CD14-positive monocyte (primary cell): ENCODE data around the gene KIAA1586. TPM values are rescaled to one million over a fixed set of nuclear protein-coding genes. Genes with fewer than 3 reads are reported as not detected.

ENCODE experiments used
- DNase-seq, 3 donors: peaks; one replicate each; pipeline ENCODE4 v3.0.0-alpha.2; 2011 to 2022
- H2AFZ ChIP-seq: 2 replicates; pipeline ENCODE4 v1.6.0; 2012; ENCODE audit warnings: mild to moderate bottlenecking, low read depth, low read length, inconsistent platforms; ENCODE audit not compliant: insufficient read depth, poor library complexity, severe bottlenecking
- H3K27ac ChIP-seq, 2 donors: 1 replicate in 1 of 2; 2 replicates in 1 of 2; pipeline ENCODE4 v1.5.1; 2012 to 2013; ENCODE audit warnings: low read length in 2 of 2, control low read depth in 1 of 2, inconsistent platforms in 1 of 2, low read depth in 1 of 2, mild to moderate bottlenecking in 1 of 2
- H3K27me3 ChIP-seq, 2 donors: one replicate each; pipeline versions ENCODE4 v1.6.0 to v1.6.1; 2011 to 2013; ENCODE audit warnings: low read length in 2 of 2; ENCODE audit not compliant: control insufficient read depth in 2 of 2, insufficient read depth in 2 of 2
- H3K36me3 ChIP-seq, 2 donors: replicated peaks in 1 of 2; 1 replicate in 1 of 2; 2 replicates in 1 of 2; pipeline versions ENCODE4 v1.5.1 to v1.6.1; 2012 to 2013; ENCODE audit warnings: low read length in 2 of 2, control low read depth in 1 of 2, inconsistent platforms in 1 of 2, mild to moderate bottlenecking in 1 of 2; ENCODE audit not compliant: insufficient read depth in 2 of 2, control insufficient read depth in 1 of 2
- H3K4me1 ChIP-seq, 2 donors: 1 replicate in 1 of 2; 2 replicates in 1 of 2; pipeline versions ENCODE4 v1.5.1 to v1.6.1; 2012 to 2013; ENCODE audit warnings: low read length in 2 of 2, control low read depth in 1 of 2, inconsistent platforms in 1 of 2, mild to moderate bottlenecking in 1 of 2, moderate library complexity in 1 of 2; ENCODE audit not compliant: insufficient read depth in 2 of 2, control insufficient read depth in 1 of 2
- H3K4me2 ChIP-seq: replicated peaks from 2 replicates; pipeline ENCODE3; 2012; ENCODE audit warnings: low read length, moderate library complexity, mild to moderate bottlenecking; ENCODE audit not compliant: poor library complexity, severe bottlenecking; ENCODE audit errors: extremely low read depth
- H3K4me3 ChIP-seq, 3 experiments: fragments of 200-600 bp in 1 of 3; sonication (generic) in 1 of 3; replicated peaks in 1 of 3; 1 replicate in 2 of 3; 2 replicates in 1 of 3; pipeline ENCODE4 v1.5.1; 2011 to 2013; ENCODE audit warnings: low read length in 3 of 3, mild to moderate bottlenecking in 3 of 3, control low read depth in 2 of 3, low read depth in 2 of 3, inconsistent platforms in 1 of 3, moderate library complexity in 1 of 3
- H3K79me2 ChIP-seq: 2 replicates; pipeline ENCODE4 v1.6.0; 2012; ENCODE audit warnings: mild to moderate bottlenecking, control low read depth, inconsistent platforms, low read length, moderate library complexity; ENCODE audit not compliant: insufficient read depth
- H3K9ac ChIP-seq: 2 replicates; pipeline ENCODE4 v1.6.0; 2017; ENCODE audit warnings: low read length, mild to moderate bottlenecking; ENCODE audit not compliant: insufficient read depth, poor library complexity, severe bottlenecking
- H3K9me3 ChIP-seq, 2 donors: replicated peaks in 1 of 2; 1 replicate in 1 of 2; 2 replicates in 1 of 2; pipeline versions ENCODE4 v1.5.1 to v1.6.1; 2012 to 2013; ENCODE audit warnings: low read length in 2 of 2, control low read depth in 1 of 2; ENCODE audit not compliant: control insufficient read depth in 1 of 2, insufficient read depth in 1 of 2
- H4K20me1 ChIP-seq: 2 replicates; pipeline ENCODE4 v1.6.0; 2012; ENCODE audit warnings: mild to moderate bottlenecking, low read length, control low read depth, moderate library complexity; ENCODE audit not compliant: insufficient read depth
- H3K27ac Mint-ChIP-seq, 7 donors: one replicate each; pipeline ENCODE4 v1.8.0; 2020; ENCODE audit warnings: mild to moderate bottlenecking in 7 of 7, mixed read lengths in 7 of 7, moderate library complexity in 6 of 7, inconsistent platforms in 2 of 7
- H3K27me3 Mint-ChIP-seq, 3 donors: one replicate each; pipeline ENCODE4 v1.8.0; 2021 to 2022; ENCODE audit warnings: low read depth in 3 of 3, mild to moderate bottlenecking in 3 of 3, mixed read lengths in 3 of 3, moderate library complexity in 3 of 3, inconsistent platforms in 1 of 3
- H3K36me3 Mint-ChIP-seq, 2 donors: one replicate each; pipeline ENCODE4 v1.8.0; 2020; ENCODE audit warnings: mixed read lengths in 2 of 2, inconsistent platforms in 1 of 2, mild to moderate bottlenecking in 1 of 2
- H3K4me1 Mint-ChIP-seq: one replicate; pipeline ENCODE4 v1.8.0; 2020; ENCODE audit warnings: mild to moderate bottlenecking, mixed read lengths
- H3K4me3 Mint-ChIP-seq, 2 donors: one replicate each; pipeline ENCODE4 v1.8.0; 2020; ENCODE audit warnings: mild to moderate bottlenecking in 2 of 2, mixed read lengths in 2 of 2, moderate library complexity in 1 of 2
- H3K9me3 Mint-ChIP-seq, 7 donors: one replicate each; pipeline ENCODE4 v1.8.0; 2020 to 2022; ENCODE audit warnings: mixed read lengths in 7 of 7, mild to moderate bottlenecking in 6 of 7, moderate library complexity in 6 of 7, inconsistent platforms in 2 of 7
- WGBS: methylation state at CpG from one replicate; pipeline ENCODE4 v1.1.5; 2013; ENCODE audit warnings: missing lambda C conversion rate; ENCODE audit not compliant: insufficient coverage; 5-methylcytosine and 5-hydroxymethylcytosine counted together
- intact Hi-C, 2 donors: fragments of 100-400 bp; cut with micrococcal nuclease; formaldehyde crosslinking; loops; one replicate each; pipeline versions ENCODE4 v1.15.0 to v1.15.1; 2023
- polyA plus RNA-seq, 3 donors: library from polyadenylated mRNA; depleted of rRNA in 1 of 3; unstranded in 2 of 3; stranded (reverse) in 1 of 3; fragments of 300-500 nt in 2 of 3; fragments of >200 nt in 1 of 3; fragmentation: Illumina TruSeq in 2 of 3; gene quantifications; 1 replicate in 2 of 3; 2 replicates in 1 of 3; pipeline ENCODE4 v1.2.3, GENCODE V29; 2012 to 2021
- TF ChIP-seq, protein P1 (sequence below): fragments of 200-600 bp; IDR thresholded peaks from one replicate; pipeline ENCODE4 v1.8.0; 2022; ENCODE audit warnings: antibody characterized with exemption, mild to moderate bottlenecking

KIAA1586 gene
- polyA plus RNA-seq, 3 donors = 1.1 to 5.0 (median 4.4) TPM

DNA sequence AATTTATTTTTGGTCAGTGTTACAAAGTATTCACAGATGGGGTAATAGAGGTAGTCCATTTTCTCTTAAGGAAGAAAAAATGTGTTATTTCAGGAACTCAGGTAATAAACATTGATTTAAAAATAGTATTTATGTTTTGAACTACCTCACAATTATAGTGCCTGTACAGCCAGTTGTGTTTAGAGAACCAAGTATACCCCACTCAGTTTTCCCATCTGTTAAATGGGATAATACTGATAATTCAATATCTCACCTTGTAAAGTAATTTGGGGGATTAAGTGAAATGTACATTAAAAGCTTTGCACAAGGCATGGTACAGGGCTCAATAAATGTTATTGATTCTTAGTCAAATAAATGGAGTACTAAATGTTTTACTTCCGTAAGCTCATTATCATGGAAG is 48.2 kb downstream of the KIAA1586 start:
- WGBS = no CpG with 5 or more reads among the region's 1 CpG
- H3K4me3 Mint-ChIP-seq = no peak overlapping the region
- H4K20me1 ChIP-seq = peaks cover 81% of the 10 kb centered on the region
- H3K4me3 ChIP-seq = no peak overlapping the region
- H3K36me3 ChIP-seq = peaks cover 23 to 51% of the 10 kb centered on the region in 2 donors
- no peak overlapping the region for H3K27ac Mint-ChIP-seq
- peaks cover 23% of the 10 kb centered on the region for H3K4me1 Mint-ChIP-seq
- peaks cover 0 to 1% (median 0%) of the 10 kb centered on the region in 7 donors for H3K9me3 Mint-ChIP-seq
- H3K27me3 ChIP-seq = no peaks in the 10 kb centered on the region
- no peak overlapping the region for H3K4me2 ChIP-seq
- intact Hi-C loops = no loop called here
- peaks cover 0 to 2% (median 0%) of the 10 kb centered on the region in 3 donors for H3K27me3 Mint-ChIP-seq
- TF ChIP-seq, protein P1, sequence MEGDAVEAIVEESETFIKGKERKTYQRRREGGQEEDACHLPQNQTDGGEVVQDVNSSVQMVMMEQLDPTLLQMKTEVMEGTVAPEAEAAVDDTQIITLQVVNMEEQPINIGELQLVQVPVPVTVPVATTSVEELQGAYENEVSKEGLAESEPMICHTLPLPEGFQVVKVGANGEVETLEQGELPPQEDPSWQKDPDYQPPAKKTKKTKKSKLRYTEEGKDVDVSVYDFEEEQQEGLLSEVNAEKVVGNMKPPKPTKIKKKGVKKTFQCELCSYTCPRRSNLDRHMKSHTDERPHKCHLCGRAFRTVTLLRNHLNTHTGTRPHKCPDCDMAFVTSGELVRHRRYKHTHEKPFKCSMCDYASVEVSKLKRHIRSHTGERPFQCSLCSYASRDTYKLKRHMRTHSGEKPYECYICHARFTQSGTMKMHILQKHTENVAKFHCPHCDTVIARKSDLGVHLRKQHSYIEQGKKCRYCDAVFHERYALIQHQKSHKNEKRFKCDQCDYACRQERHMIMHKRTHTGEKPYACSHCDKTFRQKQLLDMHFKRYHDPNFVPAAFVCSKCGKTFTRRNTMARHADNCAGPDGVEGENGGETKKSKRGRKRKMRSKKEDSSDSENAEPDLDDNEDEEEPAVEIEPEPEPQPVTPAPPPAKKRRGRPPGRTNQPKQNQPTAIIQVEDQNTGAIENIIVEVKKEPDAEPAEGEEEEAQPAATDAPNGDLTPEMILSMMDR = no peak
- H2AFZ ChIP-seq = no peak overlapping the region
- H3K9ac ChIP-seq = no peak overlapping the region
- no peaks in the 10 kb centered on the region for H3K9me3 ChIP-seq
- H3K27ac ChIP-seq = no peak overlapping the region
- peaks cover 8 to 9% of the 10 kb centered on the region in 2 donors for H3K4me1 ChIP-seq
- no peak for DNase-seq
- H3K36me3 Mint-ChIP-seq = peaks cover 32 to 46% of the 10 kb centered on the region in 2 donors
- H3K79me2 ChIP-seq = peaks cover 81% of the 10 kb centered on the region

GRCh38 chr6:57097596-57097995 is 51.1 kb downstream of the KIAA1586 start:
- TF ChIP-seq, protein P1 = no peak
- no CpG with 5 or more reads among the region's 1 CpG for WGBS
- H3K27ac ChIP-seq = peak overlapping the region in 1 of 2 donors; percentile 23
- peaks cover 84% of the 10 kb centered on the region for H4K20me1 ChIP-seq
- H3K4me3 ChIP-seq = no peak overlapping the region
- intact Hi-C loops = no loop called here
- no peak overlapping the region for H3K9ac ChIP-seq
- Mint-ChIP-seq H3K4me3 (no peak overlapping the region), H3K9me3 (no peaks in the 10 kb centered on the region), H3K36me3 (peaks cover 48 to 62% of the 10 kb centered on the region in 2 donors), H3K27ac (peak overlapping the region in 1 of 7 donors; percentile 2), H3K27me3 (peaks cover 0 to 3% (median 0%) of the 10 kb centered on the region in 3 donors), H3K4me1 (peaks cover 9% of the 10 kb centered on the region)
- H3K27me3 ChIP-seq = no peaks in the 10 kb centered on the region
- no peak overlapping the region for H3K4me2 ChIP-seq
- H3K36me3 ChIP-seq = peaks cover 46 to 70% of the 10 kb centered on the region in 2 donors
- no peak overlapping the region for H2AFZ ChIP-seq
- peaks cover 86% of the 10 kb centered on the region for H3K79me2 ChIP-seq
- no peak for DNase-seq
- no peaks in the 10 kb centered on the region for H3K4me1 ChIP-seq
- no peaks in the 10 kb centered on the region for H3K9me3 ChIP-seq
